Activated T-helper 1 cell treated with anti-CD3 and anti-CD28 coated beads, Interleukin-2, amount 50 U/mL, for 16 hours (primary cell): ENCODE results near the gene FAM53B.
"Not testable (repeated sequence)": the region's sequence is repeated elsewhere in the genome, so short reads cannot be mapped to it uniquely, and the experiment has no call there.

ENCODE experiments used
- DNase-seq, 2 donors: peaks; one replicate each; pipeline ENCODE4 v3.0.0-alpha.2; 2020; ENCODE audit warnings: low read depth in 1 of 2, low spot score in 1 of 2

FAM53B gene

GRCh38 chr10:124600051-124600880 is 143.9 kb downstream of the FAM53B start:
- no peak for DNase-seq

GRCh38 chr10:124599588-124600050 is 144.6 kb downstream of the FAM53B start:
- DNase-seq: no peak

DNA sequence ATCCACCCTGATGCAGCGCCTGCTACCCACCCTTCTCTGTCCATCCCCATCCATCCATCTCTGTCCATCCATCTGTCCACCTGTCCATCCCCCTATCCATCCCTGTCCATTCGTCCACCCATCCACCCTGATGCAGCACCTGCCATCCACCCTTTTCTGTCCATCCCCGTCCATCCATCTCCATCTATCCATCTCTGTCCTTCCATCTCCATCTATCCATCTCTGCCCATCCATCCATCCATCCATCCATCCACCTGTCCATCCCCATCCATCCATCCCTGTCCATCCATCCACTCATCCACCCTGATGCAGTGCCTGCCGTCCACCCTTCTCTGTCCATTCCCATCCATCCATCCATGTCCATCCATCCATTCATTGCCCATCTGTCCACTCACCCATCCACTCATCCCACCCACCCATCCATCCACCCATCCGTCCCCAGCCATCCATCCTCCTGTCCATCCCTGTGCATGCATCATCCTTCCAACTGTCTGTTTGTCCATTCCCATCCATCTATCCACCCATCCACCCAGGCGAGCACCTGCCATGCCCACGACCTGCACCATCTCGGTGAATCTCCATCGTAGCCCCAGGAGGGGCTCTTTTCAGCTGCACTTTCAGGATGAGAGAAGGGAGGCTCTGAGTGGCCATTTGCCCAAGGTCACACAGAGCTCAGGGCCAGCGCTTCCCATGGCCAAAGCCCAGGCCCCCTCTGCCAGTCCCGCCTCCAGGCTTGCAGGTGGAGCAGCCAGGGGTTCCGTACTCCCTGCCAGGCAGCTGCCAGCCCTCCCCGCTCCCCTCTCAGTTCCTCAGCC is 145.2 kb downstream of the FAM53B start:
- DNase-seq: no peak

DNA sequence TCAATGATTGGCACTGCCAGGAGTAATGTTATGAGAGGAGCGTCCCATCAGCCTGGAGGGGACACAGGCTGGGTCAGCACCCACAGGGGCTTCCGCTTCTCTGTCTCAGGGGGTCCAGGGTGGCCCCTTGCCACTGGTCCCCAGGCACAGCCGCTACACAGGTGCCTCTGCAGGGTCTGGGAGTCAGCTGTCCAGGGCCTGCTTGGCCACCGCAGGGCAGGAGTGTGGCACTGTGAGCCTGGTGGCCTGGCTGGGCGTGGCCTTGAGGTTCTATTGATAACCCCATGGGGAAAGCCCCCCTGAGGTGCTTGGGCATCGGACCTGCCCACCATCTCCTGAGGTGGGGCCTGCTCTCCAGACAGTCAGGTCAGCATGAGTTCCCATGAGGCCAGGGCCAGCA is 146.0 kb downstream of the FAM53B start:
- DNase-seq: no peak

GRCh38 chr10:124597846-124598165 is 146.4 kb downstream of the FAM53B start:
- no peak for DNase-seq

GRCh38 chr10:124596962-124597845 is 147.0 kb downstream of the FAM53B start:
- no peak for DNase-seq

DNA sequence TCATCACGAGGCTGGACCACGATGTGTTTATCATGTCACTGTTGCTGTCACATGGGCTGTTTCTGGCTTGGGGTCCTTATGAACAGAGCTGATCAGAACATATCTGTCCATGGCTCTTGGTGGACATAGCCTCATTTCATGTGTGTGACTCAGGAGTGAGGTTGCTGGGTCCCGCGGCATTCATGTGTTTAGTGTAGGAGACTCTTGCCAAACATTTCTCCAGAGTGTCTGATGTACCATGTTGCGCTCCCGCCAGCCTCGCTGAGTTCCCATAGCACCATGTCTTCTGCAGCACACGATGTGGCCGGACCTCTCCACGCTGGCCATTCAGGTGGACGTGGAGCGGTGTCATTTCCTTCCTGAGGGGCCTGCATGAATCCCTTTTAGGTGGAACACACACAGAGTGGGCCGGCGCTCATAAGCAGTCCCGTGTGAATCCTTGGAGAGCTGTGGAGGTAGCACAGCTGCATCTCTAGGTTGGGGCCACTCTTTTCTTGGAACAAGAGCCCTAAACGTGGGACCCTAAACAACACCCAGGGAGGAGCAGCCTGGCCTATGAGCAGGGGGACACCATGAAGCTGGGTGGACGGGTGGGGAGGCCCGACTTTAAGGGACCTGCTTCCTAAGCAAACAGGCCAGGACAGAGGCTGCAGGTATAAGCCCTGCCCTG is 147.9 kb downstream of the FAM53B start:
- no peak for DNase-seq

DNA sequence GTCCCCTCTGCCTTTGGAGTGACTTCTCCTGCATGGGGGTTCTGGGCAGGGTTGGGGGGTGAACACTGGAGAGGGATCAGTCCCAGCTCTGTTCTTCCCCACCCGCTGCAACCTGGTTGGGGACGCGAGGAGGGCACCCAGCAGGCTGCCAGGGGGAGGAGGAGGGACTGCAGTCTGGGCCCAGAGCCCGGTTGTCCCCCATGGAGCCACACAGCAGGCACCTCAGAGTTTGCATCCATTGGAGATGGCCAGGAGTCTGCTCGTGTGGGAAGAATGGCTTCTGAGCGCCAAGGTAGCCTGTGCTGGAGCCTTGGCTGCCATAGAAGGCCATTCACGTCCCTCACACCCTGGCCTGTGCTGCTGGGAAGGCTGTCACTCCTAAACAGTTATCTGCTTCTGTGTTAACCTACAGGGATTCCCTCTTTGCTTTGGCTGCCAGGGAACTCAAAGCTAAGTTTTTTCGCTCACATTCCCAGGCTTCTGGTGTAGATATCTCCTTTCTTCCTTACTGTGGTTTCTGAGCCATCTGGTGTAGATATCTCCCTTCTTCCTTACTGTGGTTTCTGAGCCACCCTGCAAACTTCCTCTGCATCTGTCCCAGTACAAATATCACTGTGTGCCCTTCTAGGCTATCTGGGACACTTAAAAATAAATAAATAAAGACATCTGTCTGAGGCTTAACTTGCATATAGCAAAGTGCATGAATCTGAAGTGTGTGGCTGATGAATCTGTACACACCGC is 148.9 kb downstream of the FAM53B start:
- DNase-seq: no peak

DNA sequence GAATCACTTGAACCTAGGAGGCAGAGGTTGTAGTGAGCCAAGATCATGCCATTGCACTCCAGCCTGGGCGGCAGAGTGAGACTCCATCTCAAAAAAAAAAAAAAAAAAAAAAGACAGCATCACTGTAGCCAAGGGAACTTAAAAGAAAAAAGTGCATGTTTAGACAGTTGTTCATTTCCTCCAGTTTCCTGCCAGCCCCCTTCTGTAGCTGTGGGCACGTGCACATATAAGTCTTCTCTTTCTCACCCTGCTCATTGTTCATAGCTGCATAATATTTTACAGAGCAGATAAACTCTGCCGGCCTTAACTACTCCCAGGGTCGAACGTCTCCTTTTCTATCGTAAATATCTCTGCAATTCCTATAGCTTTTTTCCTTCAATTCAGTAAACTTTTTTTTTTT is 149.9 kb downstream of the FAM53B start:
- DNase-seq: no peak

- no peak for DNase-seq
These were observed 150.7 kb downstream of the FAM53B start for GRCh38 chr10:124593431-124593985.

GRCh38 chr10:124592736-124593430 is 151.3 kb downstream of the FAM53B start:
- DNase-seq: no peak

DNA sequence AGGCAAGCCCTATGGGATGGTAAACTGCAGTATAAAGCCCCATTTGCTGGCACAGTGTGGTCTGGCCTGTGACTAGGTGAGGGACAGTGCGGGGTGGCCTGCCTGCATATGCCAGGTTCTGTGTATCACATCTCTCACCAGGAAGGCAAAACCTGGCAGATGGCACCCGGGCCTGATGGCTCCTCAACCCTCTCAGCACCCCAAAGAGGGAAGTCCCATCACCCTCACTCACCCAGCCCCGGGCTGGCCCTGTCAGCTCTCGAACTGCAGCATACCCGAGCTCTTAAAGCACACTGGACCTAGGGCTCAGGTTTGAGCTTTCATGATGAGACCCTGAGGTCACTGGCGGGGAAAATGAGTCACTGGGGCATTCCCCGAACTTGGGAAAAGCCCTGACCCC is 152.1 kb downstream of the FAM53B start:
- DNase-seq: no peak

GRCh38 chr10:124591123-124591495 is 153.1 kb downstream of the FAM53B start:
- DNase-seq: no peak

DNA sequence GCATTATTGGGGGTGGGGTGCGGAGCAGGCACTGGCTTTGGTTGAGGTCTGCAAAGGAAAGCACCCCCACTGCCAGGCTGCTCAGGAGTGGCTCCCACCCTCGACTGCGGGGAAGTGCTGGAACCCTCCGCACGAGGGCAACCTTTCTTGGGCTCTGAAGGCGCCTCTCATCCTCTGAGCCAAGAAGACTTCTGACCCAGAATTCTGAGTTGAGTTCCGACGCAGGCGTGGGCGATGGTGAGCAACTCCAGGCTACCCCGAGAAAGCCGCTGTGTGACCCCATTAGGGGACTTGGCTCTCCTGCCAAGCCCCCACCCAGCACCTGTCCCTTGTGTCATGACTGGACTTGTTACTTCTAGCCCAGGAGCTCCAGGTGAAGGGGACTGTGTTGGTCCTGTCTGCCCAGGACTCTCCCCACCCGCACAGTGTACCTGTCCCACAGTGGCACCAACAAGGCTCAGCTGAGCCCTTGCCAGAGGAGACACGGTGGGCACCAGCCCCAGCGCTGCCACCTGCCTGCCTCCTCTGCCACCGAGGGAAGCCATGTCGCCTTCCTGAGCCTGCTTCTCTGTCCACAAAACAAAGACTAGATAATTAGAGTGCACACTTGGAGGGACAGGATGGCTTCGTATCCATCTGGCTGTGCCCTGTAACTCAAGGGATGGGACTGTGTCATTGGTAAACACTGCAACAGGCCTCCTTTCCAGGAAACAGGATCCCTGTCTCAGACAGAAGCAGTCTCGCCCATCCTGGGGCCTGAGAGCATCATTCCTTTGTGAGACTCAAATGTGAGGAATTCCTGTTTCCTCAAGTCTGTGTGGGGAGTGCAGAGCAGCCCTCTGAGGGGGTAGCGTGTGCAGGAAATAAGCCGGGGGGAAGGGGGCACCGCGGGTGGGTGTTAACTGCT is 153.7 kb downstream of the FAM53B start:
- DNase-seq: no peak

DNA sequence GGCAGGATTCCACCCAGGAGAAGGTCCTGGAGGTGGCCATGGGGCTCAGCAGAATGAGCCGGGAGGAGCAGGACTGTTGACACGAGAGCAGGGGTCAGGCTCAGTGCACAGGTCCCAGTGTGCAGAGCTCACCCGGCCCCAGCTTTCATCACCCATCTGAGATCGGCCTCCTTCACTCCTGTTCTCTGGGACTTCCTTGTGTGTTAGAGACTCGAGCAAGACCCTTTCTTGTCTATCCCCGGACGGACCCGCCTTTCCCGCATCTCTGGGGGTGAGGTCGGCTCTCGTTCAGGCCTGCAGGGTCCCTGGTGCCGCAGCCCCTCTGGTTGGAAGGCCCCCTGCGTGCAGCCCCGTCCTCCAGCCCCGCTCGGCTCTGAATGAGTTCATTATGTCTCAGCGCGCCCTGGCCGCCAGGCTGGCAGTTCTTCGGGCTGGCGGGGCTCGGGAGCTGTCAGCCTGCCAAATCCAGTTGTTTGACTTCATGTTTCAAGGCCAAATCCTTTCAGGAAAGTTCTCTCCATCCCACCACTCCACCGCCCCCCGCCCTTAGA is 154.6 kb downstream of the FAM53B start:
- DNase-seq: no peak

- no peak for DNase-seq
These were observed 155.3 kb downstream of the FAM53B start for GRCh38 chr10:124588736-124589490.

- not testable (repeated sequence) for DNase-seq
These were observed 155.8 kb downstream of the FAM53B start for GRCh38 chr10:124588341-124588735.
